ENCODE data around the gene IFFO2. TPM values are rescaled to one million over a fixed set of nuclear protein-coding genes. Genes with fewer than 3 reads are reported as not detected.

The IFFO2 gene
- total RNA-seq, 1 donor from 2014 or later, result 39.6 TPM

DNA sequence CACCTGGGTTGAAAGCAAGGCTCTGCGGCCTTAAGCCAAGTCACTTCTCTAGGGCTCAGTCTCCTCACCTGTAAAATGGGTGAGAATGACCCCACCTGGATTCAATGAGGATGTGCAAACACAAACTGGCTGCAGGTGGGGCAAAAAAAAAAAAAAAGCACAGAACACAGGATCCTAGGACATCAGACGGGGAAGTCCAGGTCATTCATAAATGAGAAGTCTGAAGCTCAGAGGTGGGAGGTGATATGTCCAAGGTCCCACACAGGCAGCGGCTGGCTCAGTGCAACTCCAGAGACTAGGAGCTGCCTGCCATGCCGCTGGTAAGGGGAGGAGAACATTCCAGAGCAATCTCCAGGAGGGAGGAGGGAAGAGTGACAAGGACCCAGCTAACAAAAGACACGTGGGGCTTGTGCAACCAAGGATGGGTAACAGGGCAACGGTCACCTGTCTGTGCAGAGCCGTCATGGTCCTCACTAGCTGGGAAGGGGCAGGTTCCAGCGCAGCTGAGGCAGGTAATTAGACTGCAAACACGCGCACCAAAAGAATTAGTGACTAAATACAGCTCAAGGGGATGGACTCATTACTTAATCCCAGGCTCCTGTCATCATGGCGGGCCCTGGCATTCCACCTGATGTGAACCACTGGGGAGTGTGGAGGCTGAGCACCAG, 19.5 kb downstream of the IFFO2 start:
- Histone ChIP-seq H3K4me3 (ENCODE audit: insufficient read depth, low read depth, low read length) (no peak overlapping the region), H3K9me3 (ENCODE audit: insufficient read depth, low read depth, low read length) (no peaks in the 10 kb centered on the region), H2AFZ (ENCODE audit: low read depth, low read length) (no peak overlapping the region), H3K36me3 (ENCODE audit: insufficient read depth, low read length) (no peaks in the 10 kb centered on the region), H3K27ac (ENCODE audit: low read depth, low read length) (no peak overlapping the region), H3K4me1 (ENCODE audit: insufficient read depth, low read length) (peaks cover 46% of the 10 kb centered on the region), H3K27me3 (ENCODE audit: insufficient read depth, low read length) (no peaks in the 10 kb centered on the region), H3K4me2 (ENCODE audit: low read length) (no peak overlapping the region), H4K20me1 (ENCODE audit: insufficient read depth, low read length) (peaks cover 93% of the 10 kb centered on the region), H3K9ac (ENCODE audit: low read length) (no peak overlapping the region), H3K79me2 (ENCODE audit: insufficient read depth, low read length) (peaks cover 100% of the 10 kb centered on the region)
- FAIRE-seq, result no peak
- Mint-ChIP-seq H3K4me1 (ENCODE audit: low read depth, unreplicated experiment) (peaks cover 37% of the 10 kb centered on the region), H3K36me3 (ENCODE audit: low read depth, unreplicated experiment) (peaks cover 5% of the 10 kb centered on the region), H3K9me3 (ENCODE audit: unreplicated experiment) (no peaks in the 10 kb centered on the region), H3K4me3 (ENCODE audit: unreplicated experiment) (peak overlapping the region; percentile 54), H3K27me3 (ENCODE audit: low read depth, unreplicated experiment) (no peaks in the 10 kb centered on the region), H3K27ac (ENCODE audit: unreplicated experiment) (no peak overlapping the region)
- DNase-seq (ENCODE audit: low read depth), result no peak
- TF ChIP-seq, protein P1, sequence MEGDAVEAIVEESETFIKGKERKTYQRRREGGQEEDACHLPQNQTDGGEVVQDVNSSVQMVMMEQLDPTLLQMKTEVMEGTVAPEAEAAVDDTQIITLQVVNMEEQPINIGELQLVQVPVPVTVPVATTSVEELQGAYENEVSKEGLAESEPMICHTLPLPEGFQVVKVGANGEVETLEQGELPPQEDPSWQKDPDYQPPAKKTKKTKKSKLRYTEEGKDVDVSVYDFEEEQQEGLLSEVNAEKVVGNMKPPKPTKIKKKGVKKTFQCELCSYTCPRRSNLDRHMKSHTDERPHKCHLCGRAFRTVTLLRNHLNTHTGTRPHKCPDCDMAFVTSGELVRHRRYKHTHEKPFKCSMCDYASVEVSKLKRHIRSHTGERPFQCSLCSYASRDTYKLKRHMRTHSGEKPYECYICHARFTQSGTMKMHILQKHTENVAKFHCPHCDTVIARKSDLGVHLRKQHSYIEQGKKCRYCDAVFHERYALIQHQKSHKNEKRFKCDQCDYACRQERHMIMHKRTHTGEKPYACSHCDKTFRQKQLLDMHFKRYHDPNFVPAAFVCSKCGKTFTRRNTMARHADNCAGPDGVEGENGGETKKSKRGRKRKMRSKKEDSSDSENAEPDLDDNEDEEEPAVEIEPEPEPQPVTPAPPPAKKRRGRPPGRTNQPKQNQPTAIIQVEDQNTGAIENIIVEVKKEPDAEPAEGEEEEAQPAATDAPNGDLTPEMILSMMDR (IDR thresholded peaks at IDR 0.05; ENCODE audit: insufficient read depth, low read depth, low read length), result no peak
- TF ChIP-seq EZH2 (IDR thresholded peaks at IDR 0.05; ENCODE audit: insufficient read depth, low read length), result no peak

DNA sequence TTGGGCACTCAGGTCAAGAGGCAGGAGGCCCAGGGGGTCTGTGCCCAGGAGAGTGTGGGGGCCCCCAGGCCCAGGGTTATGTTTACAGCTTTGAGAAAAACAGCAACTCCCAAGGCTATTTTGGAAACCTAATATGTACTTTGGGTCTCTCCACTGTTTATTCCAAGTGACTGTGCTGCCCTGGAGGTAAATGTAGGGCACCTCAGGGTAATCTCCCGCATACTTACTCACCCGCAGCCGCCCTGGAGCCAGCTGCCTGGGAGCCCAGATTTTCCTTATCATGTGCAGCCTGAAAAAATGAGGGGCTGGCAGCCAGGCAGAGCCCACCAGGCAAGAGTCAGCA, 20.0 kb downstream of the IFFO2 start:
- Histone ChIP-seq H3K27me3 (ENCODE audit: insufficient read depth, low read length) (no peaks in the 10 kb centered on the region), H3K9ac (ENCODE audit: low read length) (no peak overlapping the region), H3K79me2 (ENCODE audit: insufficient read depth, low read length) (peaks cover 100% of the 10 kb centered on the region), H3K4me1 (ENCODE audit: insufficient read depth, low read length) (peaks cover 42% of the 10 kb centered on the region), H3K4me3 (ENCODE audit: insufficient read depth, low read depth, low read length) (no peak overlapping the region), H2AFZ (ENCODE audit: low read depth, low read length) (no peak overlapping the region), H3K4me2 (ENCODE audit: low read length) (no peak overlapping the region), H3K27ac (ENCODE audit: low read depth, low read length) (no peak overlapping the region), H3K36me3 (ENCODE audit: insufficient read depth, low read length) (no peaks in the 10 kb centered on the region), H3K9me3 (ENCODE audit: insufficient read depth, low read depth, low read length) (no peaks in the 10 kb centered on the region), H4K20me1 (ENCODE audit: insufficient read depth, low read length) (peaks cover 93% of the 10 kb centered on the region)
- Mint-ChIP-seq H3K4me3 (ENCODE audit: unreplicated experiment) (no peak overlapping the region), H3K27me3 (ENCODE audit: low read depth, unreplicated experiment) (no peaks in the 10 kb centered on the region), H3K4me1 (ENCODE audit: low read depth, unreplicated experiment) (peaks cover 36% of the 10 kb centered on the region), H3K36me3 (ENCODE audit: low read depth, unreplicated experiment) (peaks cover 5% of the 10 kb centered on the region), H3K9me3 (ENCODE audit: unreplicated experiment) (no peaks in the 10 kb centered on the region), H3K27ac (ENCODE audit: unreplicated experiment) (no peak overlapping the region)
- TF ChIP-seq, protein P1 (IDR thresholded peaks at IDR 0.05; ENCODE audit: insufficient read depth, low read depth, low read length), result no peak
- TF ChIP-seq EZH2 (IDR thresholded peaks at IDR 0.05; ENCODE audit: insufficient read depth, low read length), result no peak
- DNase-seq (ENCODE audit: low read depth) (no peak), FAIRE-seq (no peak)

DNA sequence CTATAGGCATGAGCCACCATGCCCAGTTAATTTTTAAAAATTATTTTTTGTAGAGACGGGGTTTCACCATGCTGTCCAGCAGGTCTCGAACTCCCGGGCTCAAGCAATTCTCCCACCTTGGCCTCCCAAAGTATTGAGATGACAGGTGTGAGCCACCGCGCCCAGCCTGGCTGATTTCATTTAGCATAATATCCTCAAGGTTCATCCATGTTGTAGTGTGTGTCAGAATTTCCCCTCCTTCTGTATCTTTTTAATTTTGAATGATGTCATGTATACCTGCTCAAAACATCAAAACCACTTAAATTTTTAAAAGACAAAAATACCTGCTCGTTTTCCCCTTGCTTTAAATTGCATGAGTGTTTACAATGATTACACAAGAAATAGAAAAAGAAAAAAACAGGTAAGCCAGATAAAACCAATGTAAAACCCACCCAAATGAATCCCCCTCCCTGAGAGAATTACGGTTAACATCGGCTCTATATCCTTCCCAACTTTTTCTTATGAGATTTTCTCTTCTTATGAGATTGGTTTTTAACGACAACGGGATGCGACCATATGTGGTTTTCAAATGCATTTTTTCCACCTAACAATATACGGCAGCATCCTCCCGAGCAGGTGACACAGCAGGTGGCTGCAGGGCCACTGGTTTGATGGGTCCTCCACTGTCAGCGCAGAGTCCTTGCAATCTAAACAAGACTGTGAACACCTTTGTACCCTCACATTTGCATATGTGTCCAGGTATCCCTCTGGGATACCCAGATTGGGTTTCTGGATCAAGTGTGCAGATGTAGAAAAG, 22.1 kb downstream of the IFFO2 start:
- H3K36me3 ChIP-seq (ENCODE audit: insufficient read depth, low read length), result no peaks in the 10 kb centered on the region
- no peak overlapping the region for H3K4me3 Mint-ChIP-seq (ENCODE audit: unreplicated experiment)
- H3K27me3 Mint-ChIP-seq (ENCODE audit: low read depth, unreplicated experiment), result no peaks in the 10 kb centered on the region
- H3K4me1 Mint-ChIP-seq (ENCODE audit: low read depth, unreplicated experiment), result peaks cover 25% of the 10 kb centered on the region
- no peaks in the 10 kb centered on the region for H3K9me3 Mint-ChIP-seq (ENCODE audit: unreplicated experiment)
- no peak overlapping the region for H2AFZ ChIP-seq (ENCODE audit: low read depth, low read length)
- no peak overlapping the region for H3K4me2 ChIP-seq (ENCODE audit: low read length)
- H3K27me3 ChIP-seq (ENCODE audit: insufficient read depth, low read length), result no peaks in the 10 kb centered on the region
- DNase-seq (ENCODE audit: low read depth) (no peak), FAIRE-seq (no peak)
- H3K27ac ChIP-seq (ENCODE audit: low read depth, low read length), result no peak overlapping the region
- peaks cover 33% of the 10 kb centered on the region for H3K4me1 ChIP-seq (ENCODE audit: insufficient read depth, low read length)
- peaks cover 100% of the 10 kb centered on the region for H3K79me2 ChIP-seq (ENCODE audit: insufficient read depth, low read length)
- H3K9ac ChIP-seq (ENCODE audit: low read length), result no peak overlapping the region
- peaks cover 93% of the 10 kb centered on the region for H4K20me1 ChIP-seq (ENCODE audit: insufficient read depth, low read length)
- TF ChIP-seq EZH2 (IDR thresholded peaks at IDR 0.05; ENCODE audit: insufficient read depth, low read length), result no peak
- TF ChIP-seq, protein P1 (IDR thresholded peaks at IDR 0.05; ENCODE audit: insufficient read depth, low read depth, low read length), result no peak
- H3K27ac Mint-ChIP-seq (ENCODE audit: unreplicated experiment), result no peak overlapping the region
- no peaks in the 10 kb centered on the region for H3K9me3 ChIP-seq (ENCODE audit: insufficient read depth, low read depth, low read length)
- peaks cover 5% of the 10 kb centered on the region for H3K36me3 Mint-ChIP-seq (ENCODE audit: low read depth, unreplicated experiment)
- no peak overlapping the region for H3K4me3 ChIP-seq (ENCODE audit: insufficient read depth, low read depth, low read length)

Data from astrocyte (in vitro differentiated cells and primary cell).